WTC11 (cell line): ENCODE measurements around the gene LAMA4. TPM values are rescaled to one million over a fixed set of nuclear protein-coding genes. Genes with fewer than 3 reads are reported as not detected.
A peak's percentile ranks its signal among the peaks of the same experiment; 100 is the strongest.

ENCODE experiments used
- ATAC-seq: fragments of 200-7000 bp; cut with Tn5 transposase; 2 replicates; pipeline ENCODE4 v1.10.0; 2021; ENCODE audit warnings: mild to moderate bottlenecking, moderate library complexity
- CTCF ChIA-PET: fragments of 300-600 bp; sonication (Branson Sonifier 250); formaldehyde crosslinking; loops from one replicate; lab custom pipeline; 2021; ENCODE audit warnings: antibody characterized with exemption; lab: Charles Lee
- POLR2A ChIA-PET: fragments of 350-600 bp; sonication (Branson Sonifier 250); formaldehyde crosslinking; loops from one replicate; lab custom pipeline; 2021; ENCODE audit warnings: antibody characterized with exemption; lab: Charles Lee
- DNase-seq: peaks from one replicate; pipeline ENCODE4 v3.0.0; 2021; ENCODE audit warnings: low spot score
- H3K27ac Mint-ChIP-seq: 2 replicates; pipeline ENCODE4 v1.8.0; 2021; ENCODE audit warnings: mixed read lengths
- H3K27me3 Mint-ChIP-seq: 2 replicates; pipeline ENCODE4 v1.8.0; 2021; ENCODE audit warnings: low read depth, mild to moderate bottlenecking, moderate library complexity, mixed read lengths
- H3K36me3 Mint-ChIP-seq: 2 replicates; pipeline ENCODE4 v1.8.0; 2021; ENCODE audit warnings: mixed read lengths
- H3K4me1 Mint-ChIP-seq: 2 replicates; pipeline ENCODE4 v1.8.0; 2022; ENCODE audit warnings: mixed read lengths
- H3K4me3 Mint-ChIP-seq: 2 replicates; pipeline ENCODE4 v1.8.0; 2021; ENCODE audit warnings: mild to moderate bottlenecking, moderate library complexity, mixed read lengths
- H3K9me3 Mint-ChIP-seq: 2 replicates; pipeline ENCODE4 v1.8.0; 2021; ENCODE audit warnings: mixed read lengths
- AFF4 ChIP-seq: sonication (generic); formaldehyde crosslinking; IDR thresholded peaks from 2 replicates; pipeline ENCODE4 v1.8.1; 2023; ENCODE audit warnings: mild to moderate bottlenecking, missing genetic modification reagents, borderline replicate concordance
- ATF6 ChIP-seq: sonication (generic); formaldehyde crosslinking; IDR thresholded peaks from 2 replicates; pipeline ENCODE4 v1.8.1; 2023; ENCODE audit warnings: mild to moderate bottlenecking, missing genetic modification reagents
- CDX4 ChIP-seq: fragments of 250-450 bp; sonication (Bioruptor Pico); IDR thresholded peaks from 2 replicates; pipeline ENCODE4 v1.9.0; 2021; ENCODE audit warnings: moderate library complexity, mild to moderate bottlenecking, inconsistent platforms, borderline replicate concordance
- E2F5 ChIP-seq: sonication (generic); formaldehyde crosslinking; IDR thresholded peaks from 2 replicates; pipeline ENCODE4 v1.8.1; 2022; ENCODE audit warnings: mild to moderate bottlenecking, moderate library complexity, missing genetic modification reagents
- ESRRA ChIP-seq: sonication (generic); formaldehyde crosslinking; IDR thresholded peaks from 2 replicates; pipeline ENCODE4 v1.8.1; 2022; ENCODE audit warnings: mild to moderate bottlenecking, missing genetic modification reagents, borderline replicate concordance
- FOXJ3 ChIP-seq: sonication (generic); formaldehyde crosslinking; IDR thresholded peaks from 2 replicates; pipeline ENCODE4 v1.9.0; 2021; ENCODE audit warnings: missing genetic modification reagents, mild to moderate bottlenecking, borderline replicate concordance
- FOXK1 ChIP-seq: sonication (generic); formaldehyde crosslinking; IDR thresholded peaks from 2 replicates; pipeline ENCODE4 v1.8.0; 2022; ENCODE audit warnings: mild to moderate bottlenecking, moderate library complexity, missing genetic modification reagents
- FOXP1 ChIP-seq: sonication (generic); formaldehyde crosslinking; IDR thresholded peaks from 2 replicates; pipeline ENCODE4 v1.8.0; 2022; ENCODE audit warnings: missing genetic modification reagents, mild to moderate bottlenecking, moderate library complexity, borderline replicate concordance
- FOXP4 ChIP-seq: sonication (generic); formaldehyde crosslinking; IDR thresholded peaks from 2 replicates; pipeline ENCODE4 v1.8.0; 2022; ENCODE audit warnings: mild to moderate bottlenecking, missing genetic modification reagents
- GABPB1 ChIP-seq: sonication (generic); formaldehyde crosslinking; IDR thresholded peaks from 2 replicates; pipeline ENCODE4 v1.8.1; 2023; ENCODE audit warnings: mild to moderate bottlenecking, missing genetic modification reagents
- IRF1 ChIP-seq: sonication (generic); formaldehyde crosslinking; IDR thresholded peaks from 2 replicates; pipeline ENCODE4 v1.8.0; 2023; ENCODE audit warnings: missing genetic modification reagents
- IRF2 ChIP-seq: sonication (generic); formaldehyde crosslinking; IDR thresholded peaks from 2 replicates; pipeline ENCODE4 v1.8.0; 2022; ENCODE audit warnings: low read depth, missing genetic modification reagents, borderline replicate concordance
- KAT7 ChIP-seq: sonication (generic); formaldehyde crosslinking; IDR thresholded peaks from 2 replicates; pipeline ENCODE4 v1.8.1; 2023; ENCODE audit warnings: missing genetic modification reagents, mild to moderate bottlenecking, borderline replicate concordance
- NR3C1 ChIP-seq: sonication (generic); formaldehyde crosslinking; conservative IDR thresholded peaks from 2 replicates; pipeline ENCODE4 v1.8.1; 2023; ENCODE audit warnings: low read depth, mild to moderate bottlenecking, missing genetic modification reagents
- OVOL2 ChIP-seq: fragments of 250-450 bp; sonication (Bioruptor Pico); IDR thresholded peaks from 2 replicates; pipeline ENCODE4 v1.9.0; 2021; ENCODE audit warnings: mild to moderate bottlenecking, borderline replicate concordance
- TEAD1 ChIP-seq: sonication (generic); formaldehyde crosslinking; IDR thresholded peaks from 2 replicates; pipeline ENCODE4 v1.8.0; 2022; ENCODE audit warnings: mild to moderate bottlenecking, missing genetic modification reagents
- ZMAT4 ChIP-seq: fragments of 250-450 bp; sonication (Bioruptor Pico); IDR thresholded peaks from 2 replicates; pipeline ENCODE4 v1.9.0; 2021; ENCODE audit warnings: mild to moderate bottlenecking
- ZNF317 ChIP-seq: sonication (generic); formaldehyde crosslinking; IDR thresholded peaks from 2 replicates; pipeline ENCODE4 v1.8.1; 2023; ENCODE audit warnings: low read depth, mild to moderate bottlenecking, moderate library complexity, missing genetic modification reagents, borderline replicate concordance
- ZNF423 ChIP-seq: fragments of 250-450 bp; sonication (Bioruptor Pico); IDR thresholded peaks from 2 replicates; pipeline ENCODE4 v2.1.2; 2022; ENCODE audit warnings: mild to moderate bottlenecking, moderate library complexity
- total RNA-seq: library from RNA; stranded (reverse); gene quantifications from 3 replicates; pipeline ENCODE4 v1.2.3, GENCODE V29; 2021

The LAMA4 gene
- total RNA-seq, 1 experiment from 2014 or later = 1.6 TPM

GRCh38 chr6:112086744-112087135 is 167.6 kb downstream of the LAMA4 start:
- Mint-ChIP-seq H3K4me1 (peaks cover 5% of the 10 kb centered on the region; the same call in 1 of the 2 replicates), H3K27ac (no peak overlapping the region), H3K9me3 (no peaks in the 10 kb centered on the region), H3K27me3 (no peaks in the 10 kb centered on the region), H3K36me3 (no peaks in the 10 kb centered on the region; the same call in 1 of the 2 replicates), H3K4me3 (no peak overlapping the region)
- TF ChIP-seq IRF2 = no peak
- TF ChIP-seq GABPB1 (CRISPR knock-in tag) = peak; percentile 76
- CTCF ChIA-PET = interaction anchor here (0.9 to 1.7 kb wide), 12 partner anchors 14 to 1772 kb away, joined by 3 to 9 read pairs (median 4); a partner anchor contains a TSS
- no peak for DNase-seq
- 0 out of 2 replicates have a peak, but pooled peaks have one; percentile 8 for ATAC-seq
- POLR2A ChIA-PET = interaction anchor here (0.6 to 1.5 kb wide), 6 partner anchors 9 to 1032 kb away, joined by 3 to 5 read pairs (median 3); no protein-coding TSS in a partner anchor

- CTCF ChIA-PET = interaction anchor here (0.8 to 1.3 kb wide), 2 partner anchors 60 to 77 kb away, joined by 3 to 7 read pairs; no protein-coding TSS in a partner anchor
- POLR2A ChIA-PET = no interaction called here
- Mint-ChIP-seq H3K27me3 (no peaks in the 10 kb centered on the region), H3K4me3 (peak overlapping the region; percentile 40), H3K36me3 (no peaks in the 10 kb centered on the region; the same call in 1 of the 2 replicates), H3K4me1 (peaks cover 5% of the 10 kb centered on the region; the same call in 1 of the 2 replicates), H3K9me3 (no peaks in the 10 kb centered on the region)
- TF ChIP-seq ATF6 (no peak), IRF1 (CRISPR knock-in tag) (no peak)
- TF ChIP-seq, all 79 proteins: peak for 0
- DNase-seq = no peak
- H3K27ac Mint-ChIP-seq = no peak overlapping the region
- no peak for ATAC-seq
These were observed 168.9 kb downstream of the LAMA4 start for GRCh38 chr6:112085286-112086065.

- ATAC-seq (no peak), DNase-seq (no peak)
- no peaks in the 10 kb centered on the region for H3K27me3 Mint-ChIP-seq
- peaks cover 8% of the 10 kb centered on the region for H3K36me3 Mint-ChIP-seq
- CTCF ChIA-PET = interaction anchor here (0.8 kb wide), 1 partner anchor 64 kb away, joined by 3 read pairs; no protein-coding TSS in a partner anchor
- POLR2A ChIA-PET = no interaction called here
- H3K4me3 Mint-ChIP-seq = no peak overlapping the region
- no peak overlapping the region for H3K27ac Mint-ChIP-seq
- H3K9me3 Mint-ChIP-seq = no peaks in the 10 kb centered on the region
- peaks cover 2% of the 10 kb centered on the region; the same call in 1 of the 2 replicates for H3K4me1 Mint-ChIP-seq
- TF ChIP-seq IRF2 (no peak), NR3C1 (no peak), ZNF317 (CRISPR knock-in tag) (no peak), ESRRA (CRISPR knock-in tag) (no peak), ZMAT4 (CRISPR knock-in tag) (no peak), E2F5 (CRISPR knock-in tag) (no peak), FOXJ3 (CRISPR knock-in tag) (no peak), KAT7 (CRISPR knock-in tag) (no peak), AFF4 (CRISPR knock-in tag) (no peak), ZNF423 (CRISPR knock-in tag) (no peak), TEAD1 (CRISPR knock-in tag) (no peak), FOXK1 (CRISPR knock-in tag) (no peak), OVOL2 (CRISPR knock-in tag) (no peak), FOXP1 (no peak), CDX4 (no peak), FOXP4 (CRISPR knock-in tag) (no peak)
These were observed 172.8 kb downstream of the LAMA4 start for GRCh38 chr6:112081569-112081968.
